NCI-H748 treated with DMSO at 0.1 percent for 48 hours (cell line): ENCODE results near the gene ULK4.

Experiments
- DNase-seq: peaks from one replicate; lab custom pipeline; 2025; lab: John Stamatoyannopoulos, UW

The ULK4 gene

DNA sequence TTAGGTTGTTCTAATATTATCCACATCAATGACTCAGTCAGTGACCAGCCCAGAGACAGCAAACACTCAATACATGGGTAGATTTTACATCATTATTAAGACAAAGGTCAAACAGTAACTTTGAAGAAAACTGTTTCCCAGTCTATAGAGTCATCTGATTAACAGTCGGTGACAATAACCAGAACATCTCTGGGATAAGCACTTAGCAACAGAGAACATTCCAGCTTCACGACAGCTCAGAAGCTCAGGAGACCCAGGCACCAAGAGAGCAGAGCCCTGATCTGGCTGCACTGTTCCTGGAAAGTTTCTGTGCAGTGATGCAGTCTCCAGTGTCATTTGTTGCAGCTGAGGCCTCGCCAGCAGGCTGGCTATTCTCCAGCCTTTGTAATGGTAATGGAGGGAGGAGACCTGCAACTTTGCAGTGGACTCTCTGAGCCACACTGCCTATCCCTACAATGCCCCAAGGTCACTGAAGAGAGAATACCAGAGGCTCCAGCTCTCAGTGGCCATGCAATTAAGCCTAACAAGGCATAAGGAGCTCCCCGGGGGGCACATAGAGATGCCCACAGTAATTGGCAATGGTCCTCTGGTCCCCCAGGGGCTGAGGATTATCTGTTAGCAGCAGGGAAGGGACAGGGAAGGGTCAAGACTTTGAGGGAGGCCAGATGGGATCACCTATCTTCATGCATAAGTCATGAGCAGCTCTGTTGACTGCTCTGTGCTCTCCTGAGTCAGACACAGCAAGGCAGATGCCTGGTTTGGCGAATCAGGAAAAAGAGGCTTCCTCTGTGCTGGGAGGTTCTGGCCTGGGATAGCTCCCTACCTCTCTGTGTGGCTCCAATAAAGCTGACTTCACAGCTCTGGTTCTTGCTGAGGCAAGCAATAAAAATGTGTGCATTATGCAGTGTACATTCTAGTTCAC lies 599.0 kb downstream of the ULK4 start:
- no peak for DNase-seq

DNA sequence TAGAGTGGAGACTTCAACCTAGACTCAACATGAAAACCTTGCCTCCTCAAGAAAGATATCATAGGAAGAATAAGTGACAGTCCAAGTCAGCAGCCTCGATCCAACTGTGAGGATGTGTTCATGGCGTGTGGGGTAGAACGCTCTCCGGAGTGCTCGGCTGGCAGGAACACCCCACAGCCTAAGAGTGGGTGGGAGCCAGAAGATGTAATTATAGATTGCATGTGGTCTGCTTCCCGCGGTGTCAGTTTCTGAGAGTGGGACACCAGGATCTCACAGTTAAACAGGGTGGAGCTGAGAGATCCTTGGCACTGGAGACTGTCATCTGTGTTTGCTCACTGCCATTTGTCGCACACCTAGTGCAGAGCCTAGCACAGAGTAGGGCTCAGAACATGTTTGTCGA lies 604.6 kb downstream of the ULK4 start:
- no peak for DNase-seq

DNA sequence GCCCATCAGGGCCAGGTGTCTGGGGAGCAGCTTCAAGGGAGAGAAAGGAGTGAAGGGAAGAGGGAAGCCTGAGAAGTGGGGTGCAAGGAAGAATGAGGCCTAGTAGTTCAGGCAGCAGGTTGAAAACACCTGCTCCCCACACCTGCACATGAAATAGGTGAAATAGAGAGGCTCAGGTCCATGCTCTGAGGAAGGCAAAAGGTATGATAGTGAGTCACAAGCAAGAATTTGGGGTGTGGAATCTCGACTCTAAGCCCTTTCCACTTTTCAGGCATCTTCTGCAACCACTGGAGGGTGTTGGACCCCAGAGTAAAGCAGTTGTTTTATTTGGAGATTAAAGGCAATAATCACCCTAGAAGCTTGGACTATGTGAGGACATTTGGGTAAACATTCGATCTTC lies 605.1 kb downstream of the ULK4 start:
- no peak for DNase-seq

DNA sequence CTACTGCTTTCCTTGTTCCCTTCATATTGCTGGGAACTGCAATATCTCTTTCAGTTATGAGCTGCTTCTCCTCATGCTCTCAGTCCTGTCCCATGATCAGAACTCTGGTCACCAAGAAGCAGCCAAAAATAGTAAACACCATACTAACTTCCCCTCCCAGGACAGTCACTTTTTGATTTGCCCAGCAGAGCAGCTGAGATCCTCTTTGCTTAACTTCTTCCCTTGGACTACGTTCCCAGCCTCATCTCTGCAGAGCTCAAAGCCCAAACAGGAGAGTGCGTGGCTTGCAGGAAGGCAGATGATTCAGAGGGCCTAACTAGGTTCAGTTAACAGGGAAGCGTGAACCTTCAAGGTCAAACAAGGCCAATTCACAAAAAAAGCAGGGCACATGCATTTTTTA lies 609.4 kb downstream of the ULK4 start:
- DNase-seq, result no peak

DNA sequence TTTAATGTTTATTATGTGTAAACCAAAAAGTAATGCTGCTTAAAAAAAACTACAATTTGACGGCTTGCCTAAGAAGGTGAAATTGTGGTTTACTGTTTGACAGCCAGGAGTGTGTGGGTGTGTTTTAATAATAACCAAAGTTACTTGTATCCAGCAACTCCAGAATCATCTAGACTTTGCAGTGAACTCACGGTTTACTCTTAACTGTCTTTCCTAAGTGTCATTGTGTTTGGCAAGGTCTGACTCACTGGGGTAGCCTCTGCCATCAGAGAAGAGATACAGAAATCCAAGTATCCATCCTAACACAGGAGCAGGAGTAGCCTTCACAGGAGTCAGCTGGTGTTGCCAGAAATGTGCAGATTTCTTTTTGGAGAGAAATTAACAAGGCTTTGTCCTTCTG lies 611.5 kb downstream of the ULK4 start:
- no peak for DNase-seq

DNA sequence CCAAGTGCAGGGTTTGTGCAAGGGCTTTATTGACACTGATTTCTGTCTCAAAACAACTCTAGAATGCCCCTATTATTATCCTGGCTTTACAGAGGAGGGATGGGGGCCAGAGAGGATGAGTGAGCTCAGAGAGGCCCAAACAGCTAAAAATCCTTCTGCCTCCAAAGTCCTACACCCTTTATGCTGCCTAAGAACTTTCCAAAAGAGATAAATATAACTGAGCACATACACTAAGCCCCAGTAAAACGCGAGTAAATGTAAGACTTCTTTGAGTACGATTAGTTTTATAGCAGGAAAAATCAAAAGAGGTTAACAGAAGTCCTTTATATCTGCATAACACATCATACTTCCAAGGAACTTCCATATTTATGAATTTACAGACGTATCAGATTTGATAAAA lies 613.5 kb downstream of the ULK4 start:
- DNase-seq, result no peak

DNA sequence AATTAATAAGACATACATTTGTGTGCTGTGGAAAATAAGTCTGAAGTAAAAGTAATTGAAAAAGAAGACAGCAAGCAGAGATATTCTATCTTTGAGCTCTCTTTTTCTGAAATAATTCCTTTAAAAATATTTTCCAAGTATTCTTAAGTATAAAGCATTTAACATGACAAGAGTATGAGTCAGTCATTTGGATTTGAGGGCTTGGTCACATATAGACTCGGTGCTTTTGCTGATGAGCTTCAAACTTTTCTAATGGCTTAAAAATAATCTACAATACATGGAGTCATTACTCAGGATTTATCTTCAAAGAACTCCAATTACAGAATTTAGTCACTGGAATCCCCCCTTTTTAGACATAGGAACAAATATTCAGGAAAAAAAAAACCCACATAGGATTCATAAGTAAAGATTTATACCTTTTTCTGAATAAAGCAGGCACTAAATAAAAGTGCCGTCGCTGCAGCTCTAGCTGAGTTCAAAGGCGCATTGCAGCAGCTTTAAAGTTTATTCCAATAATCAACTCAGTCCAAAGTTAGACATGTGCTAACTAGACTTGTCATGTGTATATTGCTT lies 615.1 kb downstream of the ULK4 start:
- DNase-seq, result no peak

DNA sequence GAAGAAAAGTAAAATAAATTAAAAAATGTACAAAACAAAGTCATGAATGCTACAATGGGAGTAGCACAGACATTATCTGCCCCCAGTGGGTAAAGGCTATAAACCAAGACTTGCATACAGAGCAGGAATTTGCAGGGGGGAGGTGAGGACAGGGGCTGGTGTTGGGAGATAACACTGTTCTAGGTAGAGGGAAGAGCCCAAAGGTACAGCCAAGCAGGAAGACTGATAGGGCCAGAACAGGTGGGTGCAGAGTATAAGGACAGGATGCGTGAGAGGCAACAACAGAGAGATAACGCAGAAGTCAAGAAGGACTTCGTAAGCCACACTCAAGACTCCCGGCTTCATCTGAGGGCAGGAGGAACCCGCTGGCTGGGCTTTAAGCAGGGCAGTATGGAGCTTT lies 616.1 kb downstream of the ULK4 start:
- no peak for DNase-seq

DNA sequence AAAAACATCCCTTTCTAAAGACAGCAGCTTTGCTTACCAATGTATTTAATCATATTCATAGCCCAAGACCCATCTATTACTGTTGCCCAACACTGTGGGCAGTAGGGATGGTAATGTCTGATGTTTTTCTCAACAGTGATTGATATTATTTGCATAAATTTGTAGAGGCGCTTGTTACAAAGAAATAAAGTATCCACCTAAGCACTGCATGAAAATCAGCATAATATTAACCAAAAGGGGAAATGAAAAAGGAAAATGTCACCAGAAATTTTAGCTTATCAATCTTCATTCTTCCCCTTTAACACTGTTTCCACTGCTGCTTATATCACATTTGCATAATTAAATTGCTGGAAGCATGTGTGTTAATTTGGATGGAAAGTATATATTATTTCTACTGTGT lies 622.1 kb downstream of the ULK4 start:
- DNase-seq, result no peak

DNA sequence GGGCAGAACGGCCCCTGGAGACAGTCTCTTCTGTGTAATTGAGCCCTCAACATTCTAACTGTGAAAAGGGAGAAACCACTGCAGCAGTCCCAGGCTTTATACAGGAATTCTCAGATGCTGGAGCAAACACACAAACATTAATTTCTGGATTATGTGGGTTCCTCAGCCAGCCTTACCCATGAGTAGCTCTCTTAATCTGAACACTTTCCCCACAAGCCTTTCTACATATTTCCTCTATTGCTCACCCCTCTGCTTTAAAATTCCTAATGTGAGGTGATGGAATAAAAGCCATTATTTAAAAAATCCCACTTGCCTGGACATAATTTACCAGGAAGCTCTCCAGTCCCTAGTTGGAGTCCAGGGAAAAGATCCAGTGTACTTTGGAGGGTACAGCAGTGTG lies 623.6 kb downstream of the ULK4 start:
- no peak for DNase-seq

DNA sequence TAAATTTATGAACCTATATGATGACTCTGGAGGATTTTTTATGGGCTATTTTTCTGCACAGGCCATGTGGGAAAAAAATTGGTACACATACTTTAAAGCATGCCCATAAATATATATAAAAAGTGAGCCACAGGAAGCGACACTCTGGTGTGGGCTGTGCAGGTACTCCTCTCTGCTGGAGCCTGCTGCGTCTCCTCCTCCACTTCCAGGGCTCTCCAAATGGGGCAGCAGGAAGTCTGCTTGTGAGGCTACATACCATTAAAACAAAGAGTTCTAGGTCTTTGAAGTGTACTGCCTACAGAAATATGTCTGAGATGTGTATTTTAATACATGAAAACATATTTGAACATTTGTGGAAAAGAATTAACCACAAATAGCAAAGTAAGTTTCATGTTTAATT lies 627.5 kb downstream of the ULK4 start:
- no peak for DNase-seq

DNA sequence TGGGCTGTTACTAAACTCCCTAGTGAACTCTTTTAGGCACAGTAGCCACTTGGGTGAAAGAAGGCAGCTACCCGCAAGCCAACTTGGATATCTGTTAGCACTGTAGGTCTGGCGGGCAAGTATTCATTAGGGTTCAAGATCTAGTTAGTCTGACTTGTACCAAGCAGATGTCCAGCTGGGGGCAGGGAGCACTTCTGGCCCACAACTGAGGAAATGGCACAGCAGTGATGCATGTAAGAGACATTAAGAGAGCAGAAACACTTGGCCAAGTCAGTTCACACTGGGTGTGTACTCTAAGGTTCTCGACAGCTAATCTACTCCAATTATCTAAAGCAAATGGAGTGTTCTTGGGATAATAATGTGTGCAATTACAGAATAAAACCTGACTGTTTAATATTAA lies 630.9 kb downstream of the ULK4 start:
- DNase-seq, result no peak

DNA sequence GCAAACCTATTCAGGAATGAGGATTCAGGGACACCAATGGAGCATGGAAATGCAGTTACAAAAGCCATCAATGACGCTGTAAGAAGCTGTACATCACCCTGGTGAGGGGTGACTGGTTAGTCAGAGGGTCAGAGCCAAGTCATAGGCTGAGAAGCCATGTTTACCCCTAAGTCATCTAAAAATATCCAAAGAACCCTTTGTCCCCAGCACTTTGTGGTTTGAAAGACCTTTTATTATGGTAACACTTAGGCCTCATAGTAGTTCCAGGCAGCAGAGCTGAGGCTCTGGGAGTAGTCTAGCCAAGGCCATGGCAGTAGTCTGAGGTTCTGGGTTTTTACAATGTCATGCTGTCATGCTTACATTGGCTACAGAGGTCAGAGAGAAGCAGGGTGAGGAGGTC lies 631.4 kb downstream of the ULK4 start:
- no peak for DNase-seq

DNA sequence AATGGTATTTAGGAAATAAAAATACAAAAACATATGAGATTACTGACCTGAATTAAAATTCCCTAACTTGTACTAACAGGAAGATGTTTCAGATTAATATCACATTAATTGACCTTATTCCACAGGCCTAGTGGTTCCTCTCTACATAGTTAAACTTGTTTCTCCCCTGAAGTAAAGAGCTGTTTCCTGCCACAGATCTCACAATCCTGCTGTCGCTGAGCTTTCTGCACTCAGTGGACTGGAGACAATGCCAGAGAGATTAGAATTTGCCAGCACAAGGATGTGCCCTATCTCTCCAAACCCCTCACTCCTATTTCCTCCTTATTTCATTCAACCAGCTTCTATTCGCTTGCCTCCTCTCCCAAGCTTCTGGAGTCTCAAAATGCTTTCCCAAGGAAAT lies 632.0 kb downstream of the ULK4 start:
- DNase-seq, result no peak

DNA sequence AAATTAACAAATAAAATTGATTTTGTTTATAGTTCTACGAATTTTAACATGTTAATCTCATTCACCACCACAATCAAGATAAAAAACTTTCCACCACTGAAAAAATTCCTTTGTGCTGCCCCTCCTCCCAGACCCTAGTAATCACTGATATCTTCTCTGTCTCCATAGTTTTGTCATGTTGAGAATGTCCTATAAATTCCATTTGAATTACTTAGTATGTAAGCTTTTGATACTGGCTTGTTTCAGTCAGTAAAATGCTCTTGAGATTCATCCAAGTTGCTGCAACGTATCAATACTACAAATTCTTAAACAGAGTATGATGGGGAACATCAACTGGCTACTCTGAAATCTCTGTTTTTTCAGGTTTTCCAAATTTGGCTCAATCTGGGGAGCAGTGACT lies 633.0 kb downstream of the ULK4 start:
- no peak for DNase-seq

DNA sequence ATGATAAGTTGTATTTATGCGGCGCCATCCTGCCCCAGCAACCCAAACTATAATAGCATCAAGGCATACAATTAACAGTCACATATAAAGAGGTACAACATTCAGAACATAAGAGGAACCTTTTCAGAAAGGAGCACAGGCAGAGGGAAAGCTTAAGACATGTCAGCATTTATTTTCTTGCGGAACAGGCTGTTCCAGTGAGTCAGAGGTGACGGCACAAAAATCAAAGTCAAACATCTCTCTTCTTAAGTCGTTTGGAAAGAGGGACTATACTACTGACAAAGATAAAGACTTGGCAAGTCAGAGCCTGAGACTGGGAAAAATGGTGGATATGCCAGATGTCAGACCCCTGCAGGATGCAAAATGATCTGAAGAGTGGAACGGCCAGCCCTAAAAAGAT lies 634.2 kb downstream of the ULK4 start:
- no peak for DNase-seq

DNA sequence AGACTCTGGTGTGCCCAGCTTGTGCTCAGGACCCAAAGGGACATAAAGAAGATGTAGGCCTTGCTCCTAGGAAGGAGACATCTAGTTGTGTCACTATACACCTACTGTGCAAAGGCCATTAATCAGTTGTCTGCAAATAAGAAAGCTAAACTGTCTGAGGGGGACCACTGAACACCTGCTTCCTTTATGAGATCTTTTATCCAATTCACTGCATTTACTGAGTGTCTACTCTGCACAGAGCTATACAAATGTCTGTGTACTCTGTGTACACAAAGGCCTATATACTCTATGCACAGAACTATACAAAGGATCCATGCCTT lies 637.8 kb downstream of the ULK4 start:
- peak; percentile 65 for DNase-seq

DNA sequence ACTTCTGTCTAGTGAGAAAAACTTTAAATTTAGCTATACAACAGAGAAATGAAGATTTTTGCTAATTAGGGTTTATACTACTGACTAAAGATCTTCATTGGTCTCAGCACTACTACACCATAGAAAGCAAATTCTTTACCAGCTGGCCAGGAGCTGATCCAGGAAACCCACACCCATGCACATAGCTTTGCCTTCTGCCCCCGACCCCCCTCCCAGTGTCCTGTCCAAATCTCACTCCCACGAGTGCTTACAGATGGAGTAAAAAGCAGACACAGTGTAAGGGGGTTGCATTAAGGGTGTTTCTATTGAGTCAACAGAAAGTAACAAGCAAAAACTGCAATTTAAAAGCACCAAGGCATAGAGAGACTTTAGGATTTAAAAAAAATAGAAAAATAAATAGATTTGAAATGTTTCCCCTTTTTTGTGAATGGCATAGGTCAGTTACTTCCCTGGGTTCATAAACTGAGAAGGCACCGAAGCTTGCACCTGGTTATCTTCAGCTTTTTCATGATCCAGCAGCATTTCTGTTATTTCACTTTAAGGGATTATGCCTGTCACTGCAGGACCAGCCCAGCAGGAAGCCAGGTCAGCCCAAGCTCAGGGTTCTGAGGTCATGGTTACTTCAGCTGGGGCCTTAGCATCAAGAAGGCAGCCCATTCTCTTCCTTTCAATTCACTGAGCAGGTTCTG lies 638.3 kb downstream of the ULK4 start:
- DNase-seq, result no peak

DNA sequence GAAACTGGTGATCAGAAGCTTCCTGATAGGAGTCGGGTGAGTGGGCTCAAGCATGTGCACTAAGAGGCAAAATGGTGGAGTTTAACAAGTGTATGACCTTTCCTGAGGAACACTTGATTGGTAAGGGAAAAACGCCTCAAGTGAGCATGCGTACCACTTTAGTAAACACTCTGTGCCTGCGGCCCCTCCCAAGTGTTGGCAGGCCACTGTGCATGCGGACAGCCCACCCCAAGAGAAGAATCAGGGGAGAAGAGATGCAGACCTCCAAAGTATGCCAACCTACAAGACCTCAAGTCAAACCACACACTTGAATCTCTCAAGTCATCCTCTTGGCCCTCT lies 640.3 kb downstream of the ULK4 start:
- DNase-seq, result no peak

DNA sequence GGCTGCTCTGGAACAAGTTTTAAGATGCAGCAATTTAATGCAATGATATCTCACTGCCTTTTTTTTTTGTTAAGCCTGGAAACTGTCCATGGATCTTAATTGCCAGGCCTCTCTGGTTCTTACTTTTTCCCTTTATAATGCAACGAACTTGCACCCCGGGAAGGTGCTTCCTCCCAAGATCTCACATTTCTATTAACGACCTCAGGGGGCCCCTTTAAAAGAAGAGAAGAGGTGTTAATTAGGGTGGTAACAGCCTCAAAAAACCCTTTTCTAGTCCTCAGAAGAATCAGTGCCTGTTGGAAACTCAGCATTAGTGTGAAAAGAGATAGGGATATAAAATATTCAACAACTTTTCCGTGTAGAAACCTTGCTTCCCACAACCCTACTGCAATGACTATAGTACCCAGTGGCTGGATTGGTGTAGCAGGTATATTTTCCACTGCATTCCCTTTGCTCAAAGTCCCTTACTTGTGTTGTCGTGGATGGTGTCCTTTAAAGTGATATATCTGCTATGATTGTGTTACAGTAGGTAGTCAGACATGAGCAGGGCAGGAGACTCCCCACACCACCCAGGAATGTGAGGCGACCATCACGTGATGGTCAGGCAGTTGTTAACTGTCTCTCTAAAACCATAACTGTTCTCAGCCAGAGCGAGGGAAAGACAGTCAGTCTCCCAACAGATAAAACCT lies 640.8 kb downstream of the ULK4 start:
- DNase-seq, result no peak

DNA sequence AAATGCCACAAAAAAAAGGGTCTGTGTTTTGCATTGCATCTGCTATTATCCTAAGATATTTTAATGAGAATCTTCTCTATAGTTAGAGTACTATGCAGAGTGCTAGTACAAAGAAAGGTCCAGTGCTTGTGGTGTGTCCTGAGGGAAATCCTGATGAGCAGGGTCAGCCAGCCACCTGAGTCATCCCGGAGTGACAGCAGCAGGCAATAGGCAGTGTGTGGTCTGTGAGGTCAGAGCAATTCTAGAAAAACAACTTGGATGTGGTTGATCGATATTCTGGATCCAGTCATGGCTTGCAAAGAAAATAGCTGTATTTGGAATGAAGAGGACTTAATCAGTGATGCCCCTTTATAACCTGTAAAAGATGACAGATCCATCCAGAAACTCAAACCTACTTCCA lies 643.4 kb downstream of the ULK4 start:
- no peak for DNase-seq

DNA sequence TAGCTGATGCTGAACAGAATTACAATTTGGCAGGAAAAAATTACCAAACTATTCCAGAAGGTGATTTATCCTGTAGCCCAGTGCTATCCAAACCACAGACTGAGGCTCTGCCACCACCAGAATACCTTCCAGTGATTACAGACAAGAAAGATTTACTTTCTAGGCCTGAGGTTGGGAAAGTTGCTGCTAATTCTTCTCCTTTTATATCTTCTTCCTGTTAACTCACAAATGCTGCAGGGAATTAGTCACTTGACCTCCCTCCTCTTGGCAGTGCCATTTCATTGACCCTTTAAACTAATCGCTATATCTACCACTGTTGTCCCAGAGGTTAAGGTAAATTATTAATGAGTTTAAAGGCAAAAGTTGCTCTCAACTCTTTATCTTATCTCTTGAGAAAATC lies 644.2 kb downstream of the ULK4 start:
- no peak for DNase-seq

DNA sequence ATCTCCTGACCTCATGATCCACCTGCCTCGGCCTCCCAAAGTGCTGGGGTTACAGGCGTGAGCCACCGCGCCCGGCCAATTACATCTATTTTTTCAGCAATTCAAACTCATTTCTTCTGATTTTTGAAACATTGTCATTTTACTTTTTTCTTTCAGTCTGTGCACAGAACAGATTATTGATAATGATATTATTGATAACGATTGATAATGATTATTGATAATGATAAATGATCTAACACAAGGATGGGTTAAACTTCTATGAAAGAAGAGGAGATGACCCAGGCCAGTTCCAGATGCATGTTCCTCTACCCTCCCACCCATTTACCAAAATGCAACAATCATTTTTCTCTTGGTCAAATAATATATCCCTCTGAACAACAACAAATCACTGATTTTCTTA lies 644.6 kb downstream of the ULK4 start:
- no peak for DNase-seq
